Measurements from ENCODE around the gene ARIH2. TPM values are rescaled to one million over a fixed set of nuclear protein-coding genes. Genes with fewer than 3 reads are reported as not detected.

Gene ARIH2
- total RNA-seq, 2 donors from 2014 or later, result 88.0 to 104 TPM

- no peak for DNase-seq
- intact Hi-C loops (cut with DNase I), result no loop called here
- ATAC-seq, result no peak
Measured at GRCh38 chr3:49013113-49013737, 94.6 kb downstream of the ARIH2 start.

GRCh38 chr3:49013738-49014660 lies 95.4 kb downstream of the ARIH2 start:
- no peak for ATAC-seq
- intact Hi-C loops (cut with DNase I), result no loop called here
- no peak for DNase-seq

- ATAC-seq, result no peak
- intact Hi-C loops (cut with DNase I), result no loop called here
- DNase-seq, result no peak
Measured at GRCh38 chr3:49015072-49015471, 96.4 kb downstream of the ARIH2 start.

GRCh38 chr3:49015765-49016164 lies 97.1 kb downstream of the ARIH2 start:
- intact Hi-C loops (cut with DNase I), result no loop called here
- DNase-seq, result no peak
- ATAC-seq, result no peak

- no peak for DNase-seq
- ATAC-seq, result no peak
- intact Hi-C loops (cut with DNase I), result no loop called here
Measured at GRCh38 chr3:49016414-49017228, 98.0 kb downstream of the ARIH2 start.

GRCh38 chr3:49017229-49017970 lies 98.8 kb downstream of the ARIH2 start:
- DNase-seq (no peak), ATAC-seq (no peak)
- intact Hi-C loops (cut with DNase I), result no loop called here

- intact Hi-C loops (cut with DNase I), result no loop called here
- peak; percentile 72 for DNase-seq
- ATAC-seq, result peak; percentile 8 to 11
Measured at GRCh38 chr3:49017971-49018706, 99.5 kb downstream of the ARIH2 start, which contains the start of gene DALRD3. DALRD3 (minus strand) TSS chr3:49018580; CDS start chr3:49018564, 16 bp downstream.

GRCh38 chr3:49018707-49019006 lies 100.0 kb downstream of the ARIH2 start:
- ATAC-seq, result no peak
- no peak for DNase-seq
- intact Hi-C loops (cut with DNase I), result no loop called here

DNA sequence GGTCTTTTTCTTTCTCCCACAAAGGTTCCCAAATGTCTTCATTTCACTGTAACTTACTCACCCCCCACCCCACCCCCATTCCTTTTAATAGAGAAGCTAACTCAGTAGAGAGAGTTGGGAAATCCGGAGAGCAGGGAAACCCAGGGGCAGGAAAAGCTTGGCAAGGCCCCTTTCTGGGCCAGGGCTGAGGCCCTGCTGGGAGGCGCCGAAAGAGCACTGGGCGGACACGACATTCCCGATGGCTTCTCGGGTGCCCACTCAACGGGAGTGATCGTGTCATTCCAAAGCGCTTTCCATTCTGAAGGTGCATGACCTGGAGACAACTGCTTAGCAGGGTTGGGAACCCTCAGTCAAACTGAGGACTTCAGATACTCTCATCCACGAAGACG lies 101.3 kb downstream of the ARIH2 start:
- DNase-seq, result no peak
- no peak for ATAC-seq
- intact Hi-C loops (cut with DNase I), result no loop called here

- DNase-seq, result peak; percentile 65
- intact Hi-C loops (cut with DNase I), result no loop called here
- peak in 1 of 2 donors; percentile 2 for ATAC-seq
Measured at GRCh38 chr3:49020330-49021212, 101.9 kb downstream of the ARIH2 start.

GRCh38 chr3:49021213-49021812 lies 102.7 kb downstream of the ARIH2 start:
- peak; percentile 89 to 91 for ATAC-seq
- peak; percentile 100 for DNase-seq
- intact Hi-C loops (cut with DNase I), result no loop called here

- peak; percentile 93 for DNase-seq
- intact Hi-C loops (cut with DNase I), result no loop called here
- peak; percentile 87 for ATAC-seq
Measured at GRCh38 chr3:49021813-49022687, 103.4 kb downstream of the ARIH2 start, which contains the start of gene NDUFAF3. NDUFAF3 (plus strand) TSS chr3:49022121; CDS start chr3:49022145, 24 bp downstream.

- intact Hi-C loops (cut with DNase I), result no loop called here
- DNase-seq (no peak), ATAC-seq (no peak)
Measured at GRCh38 chr3:49022688-49023171, 104.1 kb downstream of the ARIH2 start.

- intact Hi-C loops (cut with DNase I), result no loop called here
- ATAC-seq (no peak), DNase-seq (no peak)
Measured at GRCh38 chr3:49023775-49024174, 105.1 kb downstream of the ARIH2 start.

DNA sequence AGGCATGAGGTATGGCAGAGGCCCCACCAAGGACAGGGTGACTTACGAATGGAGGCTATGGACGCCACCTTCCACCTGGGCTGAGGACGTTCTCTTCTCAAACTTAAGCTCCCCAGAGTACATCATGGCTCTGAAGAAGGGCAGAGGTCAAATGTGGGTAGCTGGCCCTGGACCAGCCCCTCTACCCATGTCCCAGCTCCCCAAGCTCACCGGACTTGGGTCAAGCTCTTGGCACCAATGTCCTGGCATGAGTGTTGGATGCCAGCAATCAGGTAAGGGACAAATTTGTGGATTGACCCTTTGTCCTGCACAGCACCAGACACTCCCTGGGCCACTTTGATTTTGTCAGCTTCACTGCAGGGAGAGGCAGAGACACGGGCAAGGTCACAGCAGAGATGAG lies 105.8 kb downstream of the ARIH2 start:
- intact Hi-C loops (cut with DNase I), result no loop called here
- DNase-seq (no peak), ATAC-seq (no peak)
